ENCODE results near the gene PLCB1.

GRCh38 chr20:8394308-8394945 lies 262.4 kb downstream of the PLCB1 start:
- TF ChIP-seq, protein P1, sequence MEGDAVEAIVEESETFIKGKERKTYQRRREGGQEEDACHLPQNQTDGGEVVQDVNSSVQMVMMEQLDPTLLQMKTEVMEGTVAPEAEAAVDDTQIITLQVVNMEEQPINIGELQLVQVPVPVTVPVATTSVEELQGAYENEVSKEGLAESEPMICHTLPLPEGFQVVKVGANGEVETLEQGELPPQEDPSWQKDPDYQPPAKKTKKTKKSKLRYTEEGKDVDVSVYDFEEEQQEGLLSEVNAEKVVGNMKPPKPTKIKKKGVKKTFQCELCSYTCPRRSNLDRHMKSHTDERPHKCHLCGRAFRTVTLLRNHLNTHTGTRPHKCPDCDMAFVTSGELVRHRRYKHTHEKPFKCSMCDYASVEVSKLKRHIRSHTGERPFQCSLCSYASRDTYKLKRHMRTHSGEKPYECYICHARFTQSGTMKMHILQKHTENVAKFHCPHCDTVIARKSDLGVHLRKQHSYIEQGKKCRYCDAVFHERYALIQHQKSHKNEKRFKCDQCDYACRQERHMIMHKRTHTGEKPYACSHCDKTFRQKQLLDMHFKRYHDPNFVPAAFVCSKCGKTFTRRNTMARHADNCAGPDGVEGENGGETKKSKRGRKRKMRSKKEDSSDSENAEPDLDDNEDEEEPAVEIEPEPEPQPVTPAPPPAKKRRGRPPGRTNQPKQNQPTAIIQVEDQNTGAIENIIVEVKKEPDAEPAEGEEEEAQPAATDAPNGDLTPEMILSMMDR (IDR thresholded peaks at IDR 0.05; ENCODE audit: low read depth, low read length, poor library complexity, severe bottlenecking): no peak
- TF ChIP-seq EZH2phosphoT487 (IDR thresholded peaks at IDR 0.05; ENCODE audit: borderline replicate concordance, low read length): no peak
